GM21423 (cell line): ENCODE data around the gene C22orf39.

Experiments
- ATAC-seq: cut with Tn5 transposase; IDR thresholded peaks from one replicate; pipeline ENCODE4 v1.9.1; 2021; ENCODE audit warnings: mild to moderate bottlenecking, moderate library complexity; ENCODE audit not compliant: unreplicated experiment

C22orf39 gene

GRCh38 chr22:19431649-19432132 lies 15.8 kb downstream of the C22orf39 start, which contains the start of gene HIRA:
Gene HIRA (minus strand): TSS chr22:19431733. CDS start chr22:19431476, 257 bp downstream.
- ATAC-seq, result peak; percentile 46

- peak; percentile 5 for ATAC-seq
Measured at GRCh38 chr22:19430890-19431541, 16.5 kb downstream of the C22orf39 start.

GRCh38 chr22:19429950-19430889 lies 17.3 kb downstream of the C22orf39 start:
- no peak for ATAC-seq

- no peak for ATAC-seq
Measured at GRCh38 chr22:19424186-19424500, 23.4 kb downstream of the C22orf39 start.

- ATAC-seq, result no peak
Measured at GRCh38 chr22:19422440-19423301, 24.8 kb downstream of the C22orf39 start.

- ATAC-seq, result no peak
Measured at GRCh38 chr22:19420321-19420720, 27.2 kb downstream of the C22orf39 start.

- no peak for ATAC-seq
Measured at GRCh38 chr22:19419464-19420178, 27.9 kb downstream of the C22orf39 start.

GRCh38 chr22:19419086-19419463 lies 28.4 kb downstream of the C22orf39 start:
- ATAC-seq, result no peak

GRCh38 chr22:19412923-19413322 lies 34.6 kb downstream of the C22orf39 start:
- ATAC-seq, result no peak

GRCh38 chr22:19412478-19412877 lies 35.0 kb downstream of the C22orf39 start:
- ATAC-seq, result no peak

GRCh38 chr22:19411690-19412045 lies 35.8 kb downstream of the C22orf39 start:
- ATAC-seq, result no peak

- ATAC-seq, result no peak
Measured at GRCh38 chr22:19410941-19411689, 36.4 kb downstream of the C22orf39 start.

- ATAC-seq, result no peak
Measured at GRCh38 chr22:19407649-19408606, 39.6 kb downstream of the C22orf39 start.

GRCh38 chr22:19406846-19407245 lies 40.7 kb downstream of the C22orf39 start:
- no peak for ATAC-seq

GRCh38 chr22:19406281-19406811 lies 41.2 kb downstream of the C22orf39 start:
- ATAC-seq, result no peak

- no peak for ATAC-seq
Measured at GRCh38 chr22:19405652-19406051, 41.9 kb downstream of the C22orf39 start.

GRCh38 chr22:19405133-19405532 lies 42.4 kb downstream of the C22orf39 start:
- ATAC-seq, result no peak

- ATAC-seq, result no peak
Measured at GRCh38 chr22:19404676-19405075, 42.8 kb downstream of the C22orf39 start.
